T-helper 2 cell treated with Interferon-gamma antibody and Interleukin-4, amounts not matched to agents 100 ng/mL and 5 ng/mL, for 36 hours (primary cell): Measurements from ENCODE around the gene ATP6V0D1. TPM values are rescaled to one million over a fixed set of nuclear protein-coding genes. Genes with fewer than 3 reads are reported as not detected.

ENCODE experiments used
- intact Hi-C: fragments of 100-400 bp; cut with micrococcal nuclease; formaldehyde crosslinking; loops from one replicate; pipeline ENCODE4 v1.15.1; 2023
- total RNA-seq: library from RNA; stranded (reverse); gene quantifications from 2 replicates; pipeline ENCODE4 v1.2.3, GENCODE V29; 2022

ATP6V0D1 gene
- total RNA-seq, 1 donor from 2014 or later, result 59.6 TPM

DNA sequence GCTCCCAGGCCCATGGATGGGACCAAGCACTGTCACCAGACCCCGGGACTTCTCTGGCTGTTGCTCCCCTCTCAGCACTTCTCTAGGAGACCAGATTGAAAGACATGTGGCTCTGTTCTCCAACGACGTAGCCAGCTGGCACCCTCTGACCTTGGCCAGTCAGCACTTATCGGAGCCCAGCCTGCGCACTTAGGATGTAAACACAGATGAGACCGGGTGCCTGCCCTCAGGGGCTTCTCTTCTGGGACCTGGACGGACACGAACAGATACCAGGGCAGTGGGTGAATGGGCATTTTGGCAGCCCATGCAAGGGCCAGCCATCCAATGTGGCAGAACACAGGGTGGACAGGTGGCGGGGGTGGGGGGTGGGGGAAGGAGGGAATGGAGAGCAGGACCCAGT, 71.3 kb downstream of the ATP6V0D1 start:
- intact Hi-C loops, result no loop called here

DNA sequence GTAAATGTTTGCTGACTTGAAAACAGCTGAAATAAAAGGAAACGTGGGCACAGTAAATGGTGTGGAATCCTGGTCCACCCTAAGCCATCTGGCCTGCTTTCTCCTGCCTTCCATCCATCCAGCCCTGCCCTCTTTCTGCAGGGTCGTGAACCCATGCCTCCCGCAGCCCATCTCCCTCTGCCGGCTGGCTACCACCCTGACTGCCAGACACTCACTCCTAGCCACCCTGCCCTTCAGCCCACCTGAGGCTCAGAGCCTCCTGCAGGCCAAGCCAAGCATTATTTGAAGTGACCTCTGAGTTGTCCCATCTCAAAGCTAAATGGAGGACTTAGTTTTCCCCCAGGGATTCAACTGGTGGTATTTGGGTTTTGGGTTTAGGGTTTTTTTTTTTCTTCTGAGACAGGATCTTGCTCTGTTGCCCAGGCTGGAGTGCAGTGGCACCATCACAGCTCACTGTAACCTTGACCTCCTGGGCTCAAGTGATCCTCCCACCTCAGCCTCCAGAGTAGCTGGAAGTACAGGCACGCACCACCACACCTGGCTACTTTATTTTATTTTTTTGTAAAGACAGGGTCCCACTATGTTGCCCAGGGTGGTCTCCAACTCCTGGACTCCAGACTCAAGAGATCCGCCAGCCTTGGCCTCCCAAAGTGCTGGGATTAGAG, 73.0 kb downstream of the ATP6V0D1 start:
- intact Hi-C loops, result no loop called here

- intact Hi-C loops, result no loop called here
Observed at GRCh38 chr16:67407176-67407787, 73.7 kb downstream of the ATP6V0D1 start.

DNA sequence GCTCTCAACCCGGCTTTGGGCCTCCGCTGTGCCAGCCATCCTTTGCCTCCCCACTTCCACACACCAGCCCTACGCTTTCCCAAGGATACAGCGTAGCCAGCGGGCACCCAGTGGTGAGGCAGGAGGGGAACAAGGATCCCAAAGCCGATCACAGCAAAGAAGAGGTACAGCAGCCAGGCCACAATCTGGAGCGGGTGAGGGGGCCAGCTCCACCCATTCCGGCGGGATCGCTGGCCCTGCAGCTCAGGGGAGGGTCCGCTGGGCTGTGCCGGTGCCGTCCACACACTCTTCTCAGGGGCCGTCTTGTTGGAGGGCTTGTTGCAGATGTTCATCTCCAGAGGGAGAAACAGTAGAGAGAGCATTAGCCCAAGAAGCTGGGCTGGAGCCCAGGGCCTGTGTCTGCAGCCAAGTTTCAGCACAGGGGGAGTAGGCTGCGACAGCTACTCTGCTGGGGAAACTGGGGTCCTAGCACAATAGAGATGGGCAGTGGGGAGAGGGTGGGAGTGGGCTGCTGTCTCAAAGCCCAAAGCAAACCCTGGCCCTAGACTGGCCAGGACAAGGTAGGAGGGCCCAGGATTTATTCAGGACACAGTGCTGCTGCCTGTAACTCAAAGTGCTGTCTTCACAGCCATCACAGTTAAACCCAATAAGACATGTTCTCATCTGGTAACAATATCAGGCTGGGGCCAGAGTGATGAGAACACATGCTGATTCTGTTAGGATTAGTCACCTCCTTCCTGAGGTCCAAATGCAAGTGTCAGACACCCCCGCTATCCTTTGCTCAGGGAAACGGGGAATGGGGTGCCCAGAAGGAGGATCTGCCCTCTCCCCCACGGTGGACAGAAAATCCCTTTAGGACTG, 74.6 kb downstream of the ATP6V0D1 start:
- intact Hi-C loops, result no loop called here

DNA sequence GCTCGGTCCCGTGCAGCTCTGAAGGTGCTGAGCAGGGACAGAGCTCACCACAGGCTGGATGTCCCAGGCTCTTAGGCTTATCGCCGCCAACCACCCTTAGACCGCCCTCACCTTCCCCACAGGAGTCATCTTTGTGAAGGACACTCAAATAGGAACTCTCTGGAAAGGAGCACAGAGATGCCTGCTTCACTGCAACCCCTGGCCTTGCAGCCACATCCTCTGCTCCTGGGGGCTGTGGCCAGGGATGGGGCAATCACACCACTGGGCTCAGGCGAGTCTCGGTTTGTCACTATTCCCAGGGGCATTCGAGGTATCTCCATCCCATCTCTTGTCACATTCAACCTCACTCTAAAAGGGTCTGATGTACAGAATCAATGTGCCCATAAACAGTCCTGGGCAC, 75.6 kb downstream of the ATP6V0D1 start:
- intact Hi-C loops, result no loop called here

GRCh38 chr16:67404740-67405226, 76.2 kb downstream of the ATP6V0D1 start:
- intact Hi-C loops, result loop anchor here (5.0 kb wide), 1 partner anchor 127 kb away; the partner anchor contains the start of gene PLEKHG4

DNA sequence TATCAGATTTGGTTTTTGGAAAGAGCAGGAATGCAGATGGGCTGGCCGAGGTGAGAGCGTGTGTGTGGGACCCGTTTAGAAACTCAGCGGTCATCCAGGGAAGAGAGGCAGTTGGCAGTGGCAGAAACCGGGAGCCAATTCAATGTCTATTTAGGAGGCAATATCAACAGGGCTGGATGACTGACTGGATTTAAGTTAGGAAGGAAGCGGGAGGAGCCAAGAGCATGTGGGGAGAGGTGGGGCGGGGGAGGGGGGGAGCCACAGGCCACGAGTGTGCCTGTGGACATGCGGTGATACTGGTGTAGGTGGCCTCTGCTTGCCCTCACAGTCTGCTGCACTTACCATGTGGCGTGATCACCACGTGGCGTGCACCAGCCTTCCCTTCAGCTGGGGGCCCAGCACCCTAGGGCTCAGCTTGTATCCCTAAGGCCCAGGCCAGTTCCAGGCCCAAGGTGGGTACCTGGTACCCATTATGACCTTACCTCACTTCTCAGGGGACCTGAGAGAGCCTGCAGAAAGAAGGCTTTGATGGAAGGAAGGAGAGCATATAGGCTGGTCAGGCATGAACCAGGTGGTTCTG, 76.9 kb downstream of the ATP6V0D1 start:
- intact Hi-C loops, result loop anchor here (5.0 kb wide), 1 partner anchor 127 kb away; the partner anchor contains the start of gene PLEKHG4

DNA sequence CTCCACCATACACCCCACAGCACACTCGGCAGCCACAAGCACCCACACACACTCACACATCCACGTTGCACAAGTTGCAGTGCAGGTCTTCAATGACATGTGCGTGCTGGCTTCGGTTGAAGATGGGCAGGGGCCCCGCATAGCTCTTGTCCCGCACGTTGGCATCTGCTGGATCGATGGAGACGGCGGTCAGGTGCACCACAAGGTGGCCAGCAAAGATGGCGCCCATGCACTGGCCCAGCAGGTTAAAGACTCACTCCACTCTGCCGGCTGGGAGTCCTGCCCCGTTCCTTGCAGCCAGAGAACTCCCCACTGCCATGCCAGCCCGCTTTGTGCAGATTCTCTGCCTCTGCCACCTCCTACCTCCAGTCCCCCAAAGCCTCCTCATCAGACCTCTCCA, 80.1 kb downstream of the ATP6V0D1 start:
- intact Hi-C loops, result loop anchor here (5.0 kb wide), 1 partner anchor 124 kb away; the partner anchor contains the start of gene PLEKHG4

- intact Hi-C loops, result loop anchor here (5.0 kb wide), 2 partner anchors 123 to 138 kb away; partner anchors contain the start of gene PLEKHG4
Observed at GRCh38 chr16:67399749-67400704, 80.9 kb downstream of the ATP6V0D1 start.

DNA sequence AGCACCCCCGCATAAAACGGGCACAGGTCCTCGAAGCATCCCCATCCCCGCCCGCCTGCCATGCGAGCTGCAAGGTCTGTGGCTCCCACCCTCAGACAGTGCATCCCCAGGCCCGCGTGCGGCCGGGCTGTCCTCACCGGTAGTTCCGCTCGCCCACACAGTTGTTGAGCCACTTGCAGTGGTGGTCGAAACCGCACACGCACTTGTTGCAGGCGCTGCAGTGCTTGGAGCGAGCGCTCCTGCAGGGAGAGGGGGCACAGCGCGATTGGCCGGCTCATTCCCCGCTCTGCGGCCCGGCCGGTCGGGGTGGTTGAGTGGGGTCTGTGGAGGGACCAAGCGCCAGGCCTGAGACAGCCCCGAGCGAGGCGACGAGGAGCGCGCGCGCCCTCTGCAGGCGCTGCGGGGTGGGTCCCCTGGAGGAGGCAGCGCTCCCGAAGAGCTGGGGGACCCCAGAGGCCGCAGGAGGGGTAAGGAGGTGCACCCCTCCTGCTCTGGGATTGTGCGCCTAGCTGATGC, 81.7 kb downstream of the ATP6V0D1 start:
- intact Hi-C loops, result loop anchor here (5.0 kb wide), 1 partner anchor 137 kb away; no protein-coding TSS in a partner anchor

- intact Hi-C loops, result loop anchor here (5.0 kb wide), 1 partner anchor 136 kb away; no protein-coding TSS in a partner anchor
Observed at GRCh38 chr16:67398546-67399217, 82.3 kb downstream of the ATP6V0D1 start.

GRCh38 chr16:67397812-67398545, 83.0 kb downstream of the ATP6V0D1 start:
- intact Hi-C loops, result loop anchor here (5.0 kb wide), 1 partner anchor 136 kb away; no protein-coding TSS in a partner anchor

- intact Hi-C loops, result loop anchor here (5.0 kb wide), 1 partner anchor 135 kb away; no protein-coding TSS in a partner anchor
Observed at GRCh38 chr16:67397036-67397801, 83.7 kb downstream of the ATP6V0D1 start.

DNA sequence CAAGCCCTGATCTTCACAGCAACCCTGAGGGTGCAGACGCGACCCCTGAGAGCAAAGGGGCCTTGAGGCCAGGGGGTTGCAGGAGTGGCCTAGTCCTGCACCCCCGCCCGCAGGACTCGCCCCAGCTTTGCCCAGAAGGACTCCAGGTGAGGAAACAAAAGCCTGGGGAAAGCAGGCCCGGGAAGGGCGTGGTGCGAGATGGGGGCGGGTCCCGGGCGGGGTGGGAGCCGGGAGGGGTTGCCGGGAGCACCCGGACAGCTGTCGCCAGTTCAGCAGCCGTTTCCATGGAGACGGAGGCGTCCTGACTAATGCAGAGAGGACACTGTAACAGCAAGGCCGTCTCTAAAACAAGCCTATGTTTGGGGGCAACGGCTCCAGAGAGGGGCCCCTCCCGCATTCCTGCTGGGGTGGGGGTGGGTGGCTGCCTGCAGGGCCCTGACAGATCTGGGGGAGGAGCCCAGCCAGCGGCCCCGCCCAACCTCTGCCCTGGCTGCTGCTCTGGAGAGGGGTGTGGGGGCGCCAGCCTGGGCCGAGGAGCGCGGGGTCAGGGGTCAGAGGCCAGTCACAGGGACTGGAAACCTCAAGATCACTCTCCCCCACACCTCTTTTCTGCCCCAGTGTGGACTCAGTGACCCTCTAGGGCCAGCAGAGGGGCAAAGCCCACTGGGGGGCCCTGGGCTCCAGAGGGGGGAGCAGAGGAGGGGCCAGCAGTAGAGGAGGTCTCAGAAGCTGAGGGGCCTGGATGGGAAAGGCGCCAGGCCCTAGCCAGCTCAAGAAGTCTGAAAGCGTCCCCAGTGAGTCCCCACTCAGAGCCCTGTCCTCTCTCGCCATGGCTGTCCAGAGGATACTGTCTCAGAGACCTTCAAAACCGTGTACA, 84.6 kb downstream of the ATP6V0D1 start:
- intact Hi-C loops, result loop anchor here (5.0 kb wide), 1 partner anchor 134 kb away; no protein-coding TSS in a partner anchor

DNA sequence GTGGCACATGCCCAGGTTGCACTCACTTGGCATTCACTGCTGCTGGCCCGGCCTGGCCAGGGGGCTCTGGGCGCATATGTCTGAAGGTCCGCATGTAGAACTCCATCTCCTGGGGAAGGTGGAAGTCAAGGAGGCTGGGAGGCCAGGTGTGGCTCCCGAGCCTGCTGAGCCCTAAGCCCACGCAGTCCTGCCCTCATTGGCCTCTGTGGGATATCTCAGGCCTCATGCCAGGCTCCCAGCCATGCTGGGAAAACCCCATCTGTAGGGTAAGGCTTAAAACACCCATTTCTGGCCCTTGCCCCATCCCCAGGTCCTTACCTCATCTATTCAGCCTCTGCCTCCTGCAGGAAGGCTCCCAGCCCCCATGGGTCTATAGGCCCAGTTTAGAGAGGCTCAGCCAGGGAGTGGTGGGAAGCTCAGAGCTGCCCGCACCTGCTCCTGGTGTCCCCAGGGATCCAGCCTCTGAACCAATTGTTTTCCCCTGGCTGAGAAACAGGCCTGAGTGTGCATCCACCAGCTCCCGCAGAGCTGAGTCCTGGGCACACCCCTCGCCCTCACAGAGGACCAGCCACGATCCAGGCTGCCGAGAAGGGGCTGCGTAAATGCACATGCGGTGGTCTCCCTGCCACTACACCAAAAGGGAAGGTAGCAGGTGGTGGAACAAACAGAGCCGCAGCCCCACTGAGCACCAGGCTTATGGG, 85.3 kb downstream of the ATP6V0D1 start:
- intact Hi-C loops, result loop anchor here (5.0 kb wide), 1 partner anchor 133 kb away; no protein-coding TSS in a partner anchor

DNA sequence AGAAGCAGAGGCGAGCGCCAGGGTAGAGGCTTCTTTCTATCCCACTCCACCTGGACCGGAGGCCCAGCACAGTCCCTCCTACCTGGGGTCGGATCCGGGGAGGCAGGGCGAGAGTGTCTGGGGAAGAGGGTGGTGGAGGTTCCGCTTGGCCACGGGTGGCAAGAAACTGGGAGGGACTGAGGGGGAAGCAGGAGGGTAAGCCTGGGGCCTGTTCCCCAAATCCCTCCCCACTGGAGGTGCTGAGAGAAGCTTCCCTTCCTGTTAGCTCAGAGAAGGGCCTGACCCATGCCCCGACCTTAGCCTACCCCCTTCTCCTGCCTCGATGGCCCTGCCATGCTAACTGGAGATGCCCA, 85.9 kb downstream of the ATP6V0D1 start:
- intact Hi-C loops, result loop anchor here (5.0 kb wide), 1 partner anchor 133 kb away; no protein-coding TSS in a partner anchor
